RWPE1 (cell line): ENCODE data around the gene CNOT2.

Experiments used
- CTCF ChIA-PET: fragments of 350-600 bp; sonication (Branson Sonifier 250); formaldehyde crosslinking; extraction: SDS; loops from one replicate; lab custom pipeline; 2021; lab: Yijun Ruan, JAX
- POLR2A ChIA-PET: fragments of 400-600 bp; formaldehyde crosslinking; extraction: SDS; loops from one replicate; lab custom pipeline; 2020; ENCODE audit warnings: antibody characterized with exemption; ENCODE audit not compliant: low non-redundant PET; lab: Yijun Ruan, JAX
- DNase-seq: peaks from one replicate; pipeline ENCODE4 v3.0.0; 2012; ENCODE audit warnings: low spot score
- H3K27ac ChIP-seq: fragments of 450-650 bp; 2 replicates; pipeline ENCODE4 v1.5.1; 2017
- TF ChIP-seq, protein P1 (sequence below): fragments of 450-650 bp; conservative IDR thresholded peaks from 2 replicates; pipeline ENCODE4 v1.5.1; 2017; ENCODE audit warnings: low read depth, mild to moderate bottlenecking

Gene CNOT2

GRCh38 chr12:70242695-70243509 lies at the start of gene CNOT2:
Gene CNOT2 (plus strand): TSS chr12:70243433. CDS start chr12:70278227, 34,794 bp downstream.
- DNase-seq: peak; percentile 74
- TF ChIP-seq, protein P1, sequence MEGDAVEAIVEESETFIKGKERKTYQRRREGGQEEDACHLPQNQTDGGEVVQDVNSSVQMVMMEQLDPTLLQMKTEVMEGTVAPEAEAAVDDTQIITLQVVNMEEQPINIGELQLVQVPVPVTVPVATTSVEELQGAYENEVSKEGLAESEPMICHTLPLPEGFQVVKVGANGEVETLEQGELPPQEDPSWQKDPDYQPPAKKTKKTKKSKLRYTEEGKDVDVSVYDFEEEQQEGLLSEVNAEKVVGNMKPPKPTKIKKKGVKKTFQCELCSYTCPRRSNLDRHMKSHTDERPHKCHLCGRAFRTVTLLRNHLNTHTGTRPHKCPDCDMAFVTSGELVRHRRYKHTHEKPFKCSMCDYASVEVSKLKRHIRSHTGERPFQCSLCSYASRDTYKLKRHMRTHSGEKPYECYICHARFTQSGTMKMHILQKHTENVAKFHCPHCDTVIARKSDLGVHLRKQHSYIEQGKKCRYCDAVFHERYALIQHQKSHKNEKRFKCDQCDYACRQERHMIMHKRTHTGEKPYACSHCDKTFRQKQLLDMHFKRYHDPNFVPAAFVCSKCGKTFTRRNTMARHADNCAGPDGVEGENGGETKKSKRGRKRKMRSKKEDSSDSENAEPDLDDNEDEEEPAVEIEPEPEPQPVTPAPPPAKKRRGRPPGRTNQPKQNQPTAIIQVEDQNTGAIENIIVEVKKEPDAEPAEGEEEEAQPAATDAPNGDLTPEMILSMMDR: no peak
- ChIA-PET POLR2A (no interaction called here), CTCF (no interaction called here)
- peak within 1 kb of the TSS; percentile 99 for H3K27ac ChIP-seq

DNA sequence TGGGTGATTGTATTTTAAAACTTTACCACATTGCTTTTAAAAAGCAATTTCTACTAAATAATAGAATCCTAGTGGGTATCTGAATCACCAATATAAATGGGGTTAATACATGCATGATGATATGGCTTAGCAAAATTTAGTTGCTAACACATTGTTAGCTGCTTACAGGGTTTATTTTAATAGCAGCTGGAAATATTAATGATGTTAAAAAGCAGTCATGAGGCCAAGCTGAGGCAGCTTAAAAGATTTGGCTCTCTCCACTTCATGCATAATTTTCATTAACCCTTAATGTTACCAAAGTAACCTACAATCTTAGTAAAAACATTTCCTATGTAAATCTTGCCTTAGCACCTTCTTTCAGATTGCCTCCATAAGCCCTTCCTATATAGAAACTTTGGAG lies 49.2 kb upstream of the CNOT2 start:
- CTCF ChIA-PET: no interaction called here
- POLR2A ChIA-PET: no interaction called here
- DNase-seq: no peak
- TF ChIP-seq, protein P1: no peak
- H3K27ac ChIP-seq: no peak overlapping the region

DNA sequence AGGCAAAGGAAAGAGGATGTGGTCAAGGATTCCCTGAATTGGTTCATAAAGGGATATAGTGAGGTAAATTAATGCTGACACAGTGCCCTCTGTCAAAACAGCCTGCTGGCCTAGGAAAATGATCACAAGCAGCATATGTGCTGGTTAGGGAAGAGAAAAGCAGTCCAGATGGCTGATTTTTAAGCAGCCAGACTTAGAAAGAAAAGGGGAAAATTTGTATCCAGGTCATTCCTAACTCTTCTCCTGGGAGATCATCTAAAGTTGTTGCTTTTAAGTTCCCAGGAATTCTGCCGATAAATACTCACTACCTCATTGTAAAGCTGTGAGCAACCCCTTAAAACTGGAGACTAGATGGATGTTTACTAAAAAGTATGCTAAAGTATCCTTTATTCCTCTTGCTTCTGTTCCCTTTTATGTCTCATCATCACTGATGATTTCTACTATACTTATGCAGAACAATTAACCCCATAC lies 46.4 kb upstream of the CNOT2 start:
- no peak for DNase-seq
- H3K27ac ChIP-seq: no peak overlapping the region
- ChIA-PET POLR2A (no interaction called here), CTCF (no interaction called here)
- TF ChIP-seq, protein P1: no peak

- POLR2A ChIA-PET: no interaction called here
Measured at GRCh38 chr12:70197345-70197744, 45.9 kb upstream of the CNOT2 start.

DNA sequence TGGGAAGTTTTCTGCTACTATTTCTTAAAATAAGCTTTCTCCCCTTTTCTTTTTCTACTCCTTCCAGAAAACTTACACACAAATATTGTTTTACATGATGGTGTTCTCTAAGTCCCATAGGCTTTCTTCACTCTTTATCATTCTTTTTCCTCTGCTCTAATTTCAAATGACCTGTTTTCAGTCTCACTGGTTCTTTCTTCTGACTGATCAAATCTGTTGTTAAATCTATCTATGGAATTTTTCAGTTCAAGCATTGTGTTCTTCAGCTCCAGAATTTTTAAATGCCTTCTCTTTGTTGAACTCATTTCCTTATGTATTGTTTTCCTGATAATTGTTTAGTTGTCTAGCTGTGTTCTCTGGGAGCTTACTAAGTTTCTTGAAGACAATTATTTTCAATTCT lies 29.5 kb upstream of the CNOT2 start:
- TF ChIP-seq, protein P1: no peak
- ChIA-PET POLR2A (interaction anchor here (0.7 kb wide), 1 partner anchor 455 kb away, joined by 3 read pairs; no protein-coding TSS in a partner anchor), CTCF (interaction anchor here (0.6 kb wide), 1 partner anchor 225 kb away, joined by 6 read pairs; no protein-coding TSS in a partner anchor)
- H3K27ac ChIP-seq: no peak overlapping the region
- DNase-seq: no peak

More at GRCh38 chr12:70197345-70197744, 45.9 kb upstream of the CNOT2 start:
- CTCF ChIA-PET: no interaction called here
- TF ChIP-seq, protein P1: no peak
- no peak for DNase-seq
- no peak overlapping the region for H3K27ac ChIP-seq

GRCh38 chr12:70214972-70215617 lies 28.1 kb upstream of the CNOT2 start:
- TF ChIP-seq, protein P1: no peak
- no peak for DNase-seq
- ChIA-PET POLR2A (no interaction called here), CTCF (no interaction called here)
- no peak overlapping the region for H3K27ac ChIP-seq
